DOHH2 (cell line): Measurements from ENCODE around the gene CHD6.

Experiments used
- CTCF ChIP-seq: fragments of 200-600 bp; sonication (generic); IDR thresholded peaks from one replicate; pipeline ENCODE4 v1.5.1; 2014; ENCODE audit warnings: antibody characterized with exemption, mild to moderate bottlenecking, low read depth, low read length; ENCODE audit not compliant: poor library complexity, severe bottlenecking
- EZH2phosphoT487 ChIP-seq: fragments of 200-600 bp; sonication (generic); IDR thresholded peaks from 2 replicates; pipeline ENCODE4 v1.6.1; 2017; ENCODE audit warnings: borderline replicate concordance, mild to moderate bottlenecking, antibody characterized with exemption, low read length, moderate library complexity, mixed read lengths

- TF ChIP-seq CTCF = no peak
- no peak for TF ChIP-seq EZH2phosphoT487
Observed at GRCh38 chr20:41617902-41618806, at the start of gene CHD6.
